GM21528 (cell line): ENCODE data around the gene AMN.

Source experiments
- ATAC-seq: cut with Tn5 transposase; IDR thresholded peaks from one replicate; pipeline ENCODE4 v1.9.1; 2021; ENCODE audit warnings: mild to moderate bottlenecking, moderate library complexity; ENCODE audit not compliant: unreplicated experiment, low FRiP score

AMN gene

GRCh38 chr14:102941419-102942011, 19.1 kb downstream of the AMN start:
- ATAC-seq, result no peak

GRCh38 chr14:102942069-102942468, 19.6 kb downstream of the AMN start:
- no peak for ATAC-seq

GRCh38 chr14:102943454-102943853, 21.0 kb downstream of the AMN start:
- ATAC-seq, result no peak

- ATAC-seq, result no peak
These were observed 21.5 kb downstream of the AMN start for GRCh38 chr14:102943979-102944378.

GRCh38 chr14:102944448-102945330, 22.2 kb downstream of the AMN start:
- no peak for ATAC-seq

DNA sequence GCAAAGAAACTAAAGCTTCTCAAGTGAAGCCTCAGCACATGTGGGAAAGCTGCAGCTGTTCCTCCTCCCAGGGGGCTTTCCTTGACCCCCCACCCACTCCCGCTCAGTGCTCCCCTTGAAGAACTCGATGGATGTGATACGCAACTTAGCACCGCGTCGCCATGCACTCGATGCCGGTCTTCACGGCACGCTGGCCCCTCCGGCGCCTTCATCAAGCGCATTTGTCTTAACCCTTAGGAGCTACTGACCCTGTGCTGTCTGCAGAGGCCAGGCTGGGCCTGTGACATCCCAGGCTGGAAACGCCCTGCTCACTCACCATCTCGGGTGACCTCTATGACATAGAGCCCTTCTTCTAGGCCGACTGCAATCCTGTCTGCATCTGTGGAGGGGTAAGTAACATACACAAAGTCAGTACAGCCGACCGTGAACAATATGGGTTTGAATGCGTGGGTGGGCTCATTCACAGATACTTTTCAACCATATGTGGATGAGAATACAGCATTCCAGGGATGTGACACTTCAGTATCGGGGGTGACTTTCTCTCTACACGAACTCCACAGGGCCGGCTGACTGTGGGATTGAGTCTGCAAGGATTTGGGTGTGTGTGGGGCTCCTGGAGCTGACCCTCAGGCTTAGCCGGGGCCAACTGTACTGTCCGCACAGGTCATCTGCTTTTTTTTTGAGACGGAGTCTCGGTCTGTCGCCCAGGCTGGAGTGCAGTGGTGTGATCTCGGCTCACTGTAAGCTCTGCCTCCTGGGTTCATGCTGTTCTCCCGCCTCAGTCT, 23.1 kb downstream of the AMN start:
- ATAC-seq, result no peak

GRCh38 chr14:102947321-102948103, 25.0 kb downstream of the AMN start:
- ATAC-seq, result no peak

DNA sequence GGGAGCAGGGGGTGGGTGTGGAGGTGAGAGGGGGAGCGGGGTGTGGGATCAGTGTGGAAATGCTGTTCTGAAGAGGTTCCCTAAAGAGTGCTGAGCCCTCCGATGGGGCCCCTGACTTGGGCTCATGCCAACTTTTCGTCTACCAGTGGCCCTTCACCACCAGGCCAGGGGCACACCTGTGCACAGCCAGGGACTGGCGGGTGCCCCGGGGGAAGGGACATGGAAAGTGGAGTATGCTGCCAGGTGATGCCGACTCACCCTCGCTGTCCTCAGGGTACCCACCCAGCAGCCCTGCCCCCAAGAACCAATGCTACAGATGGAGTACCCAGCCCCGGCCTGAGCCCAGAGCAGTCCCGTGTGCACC, 26.2 kb downstream of the AMN start:
- no peak for ATAC-seq

- ATAC-seq, result no peak
These were observed 26.8 kb downstream of the AMN start for GRCh38 chr14:102949062-102949800.

- ATAC-seq, result no peak
These were observed 27.5 kb downstream of the AMN start for GRCh38 chr14:102949801-102950451.

- ATAC-seq, result no peak
These were observed 28.6 kb downstream of the AMN start for GRCh38 chr14:102951034-102951433.

GRCh38 chr14:102951799-102952198, 29.3 kb downstream of the AMN start:
- ATAC-seq, result no peak

GRCh38 chr14:102952276-102952675, 29.8 kb downstream of the AMN start:
- no peak for ATAC-seq

- no peak for ATAC-seq
These were observed 30.6 kb downstream of the AMN start for GRCh38 chr14:102953100-102953499.

- no peak for ATAC-seq
These were observed 31.8 kb downstream of the AMN start for GRCh38 chr14:102954081-102954789.

DNA sequence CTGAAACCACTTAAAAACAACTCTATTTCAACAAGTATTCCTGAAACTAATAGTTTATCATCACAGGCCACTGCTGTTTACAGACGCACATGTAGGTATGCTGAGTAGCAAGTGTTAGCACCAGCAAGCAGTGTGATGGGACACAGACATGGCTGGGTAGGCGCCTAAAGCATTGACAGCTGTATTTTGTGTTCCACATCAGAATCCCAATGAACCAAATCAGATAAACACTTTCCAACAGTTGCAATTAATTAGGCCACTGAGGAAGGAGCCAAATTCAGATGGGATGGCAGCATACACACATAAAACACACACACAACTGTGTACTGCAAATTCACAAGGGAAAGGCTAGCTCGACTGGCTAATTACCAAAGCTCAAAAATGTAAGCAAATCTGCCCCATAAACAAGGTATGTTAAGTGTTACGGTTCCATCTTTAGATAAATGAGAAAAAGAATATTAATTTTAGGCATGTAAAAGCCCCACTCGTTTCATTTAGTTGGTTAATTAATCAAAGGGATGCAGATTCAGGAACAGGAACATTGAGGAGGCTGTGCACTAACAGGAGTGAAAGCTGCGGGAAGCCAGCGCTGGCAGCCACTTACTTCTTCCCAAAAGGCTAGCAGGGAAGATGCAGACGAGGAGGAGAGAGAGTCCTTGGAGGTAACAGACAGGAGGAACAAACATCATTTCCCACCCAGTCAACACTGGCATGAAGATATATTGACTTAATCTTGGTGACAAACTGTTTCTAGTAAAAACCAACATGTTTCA, 33.4 kb downstream of the AMN start:
- no peak for ATAC-seq

DNA sequence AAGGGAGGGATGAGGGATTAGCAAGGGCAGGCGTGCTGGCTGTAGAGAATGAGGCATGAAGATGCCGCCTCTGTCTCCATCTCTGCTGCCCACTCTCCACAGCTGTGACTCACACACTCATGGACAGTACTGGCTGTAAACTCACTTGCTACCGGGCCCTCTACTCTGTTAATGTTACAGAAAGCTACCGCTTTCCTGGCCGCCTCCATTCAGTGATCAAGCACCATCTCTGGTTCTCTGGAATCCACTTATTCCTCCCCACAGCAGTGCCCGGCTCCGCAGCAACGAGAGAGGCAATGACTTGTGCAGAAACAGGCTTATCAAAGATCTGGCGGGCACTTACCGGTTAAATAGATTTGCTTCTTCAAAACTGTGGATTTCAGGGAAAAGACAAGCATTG, 34.8 kb downstream of the AMN start:
- no peak for ATAC-seq

GRCh38 chr14:102958461-102958860, 36.0 kb downstream of the AMN start:
- ATAC-seq, result no peak
